Measurements from ENCODE around the gene RNASE7. TPM values are rescaled to one million over a fixed set of nuclear protein-coding genes. Genes with fewer than 3 reads are reported as not detected.

Gene RNASE7, protein sequence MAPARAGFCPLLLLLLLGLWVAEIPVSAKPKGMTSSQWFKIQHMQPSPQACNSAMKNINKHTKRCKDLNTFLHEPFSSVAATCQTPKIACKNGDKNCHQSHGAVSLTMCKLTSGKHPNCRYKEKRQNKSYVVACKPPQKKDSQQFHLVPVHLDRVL
- not detected in 2 replicates for total RNA-seq

DNA sequence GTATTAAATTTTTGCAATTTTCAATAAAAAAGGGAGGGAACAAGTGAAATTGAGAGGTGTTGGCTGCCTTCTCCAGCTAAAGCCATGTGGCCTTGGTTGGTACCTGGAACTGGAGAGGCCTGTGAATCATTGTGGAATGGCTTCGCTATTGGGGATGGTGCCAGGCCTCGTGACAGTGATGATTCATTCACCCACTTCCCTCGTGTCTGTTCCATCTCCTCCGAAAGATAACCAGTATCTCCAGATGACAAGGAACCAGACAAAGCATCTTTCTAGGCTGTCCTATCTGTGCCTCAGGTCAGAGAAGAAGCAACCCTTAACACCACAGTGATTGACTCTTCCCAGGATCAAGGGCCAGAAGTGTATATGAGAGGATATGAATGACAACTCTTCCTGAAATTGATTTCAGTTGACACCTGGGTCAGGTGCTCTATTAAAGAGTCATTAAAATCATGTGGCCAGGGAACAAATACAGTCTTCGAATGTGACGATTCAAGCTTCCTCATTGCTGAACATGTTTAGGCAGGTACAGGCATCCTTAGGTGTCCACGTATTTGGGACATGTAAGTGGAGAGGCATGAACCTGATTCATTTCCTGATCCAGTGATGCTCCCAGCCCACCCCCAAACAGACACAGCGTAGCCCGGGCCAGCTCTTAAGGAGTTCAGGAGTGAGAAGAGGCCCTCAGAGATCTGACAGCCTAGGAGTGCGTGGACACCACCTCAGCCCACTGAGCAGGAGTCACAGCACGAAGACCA lies at the start of gene RNASE7:
Gene RNASE7 (plus strand): TSS at position 687 of the 758 bp plus-strand sequence. CDS start 631 bp downstream, outside the sequence.

DNA sequence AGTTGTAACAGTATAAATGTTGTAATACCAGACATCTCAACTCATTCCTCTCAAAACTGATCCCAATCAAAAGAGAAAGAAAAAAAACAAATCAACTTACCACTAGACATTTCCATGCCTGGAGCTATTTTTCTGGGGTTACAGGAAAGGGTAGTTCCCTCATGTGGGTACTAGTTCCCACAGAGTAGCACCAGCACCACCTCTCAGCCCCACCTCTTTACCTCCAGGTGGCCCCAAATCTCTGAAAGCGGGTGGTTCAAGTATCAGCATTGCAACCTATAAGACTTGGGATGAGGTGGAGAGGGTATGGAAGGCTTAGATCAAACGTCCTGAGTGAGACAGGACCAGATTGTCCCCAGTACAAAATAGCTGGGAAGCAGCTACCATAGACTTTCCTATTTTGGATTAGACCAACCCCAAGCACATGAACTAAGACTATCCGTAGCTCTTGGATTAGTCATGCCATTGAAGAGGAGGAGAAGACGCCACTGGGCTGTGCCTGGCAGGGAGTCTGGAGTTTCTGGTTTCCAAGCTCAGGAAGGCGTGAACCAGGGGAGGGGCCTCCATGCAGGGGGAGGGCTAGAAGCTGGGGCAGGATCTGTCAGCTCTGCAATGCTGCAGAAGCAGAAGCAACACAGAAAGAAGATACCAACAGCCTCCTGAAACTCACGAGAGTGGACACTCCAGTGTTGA lies 43.3 kb upstream of the RNASE7 start, which contains the start of gene SLC39A2:
Gene SLC39A2 (plus strand): TSS at position 620 of the 693 bp plus-strand sequence. CDS start 154 bp downstream, outside the sequence.

DNA sequence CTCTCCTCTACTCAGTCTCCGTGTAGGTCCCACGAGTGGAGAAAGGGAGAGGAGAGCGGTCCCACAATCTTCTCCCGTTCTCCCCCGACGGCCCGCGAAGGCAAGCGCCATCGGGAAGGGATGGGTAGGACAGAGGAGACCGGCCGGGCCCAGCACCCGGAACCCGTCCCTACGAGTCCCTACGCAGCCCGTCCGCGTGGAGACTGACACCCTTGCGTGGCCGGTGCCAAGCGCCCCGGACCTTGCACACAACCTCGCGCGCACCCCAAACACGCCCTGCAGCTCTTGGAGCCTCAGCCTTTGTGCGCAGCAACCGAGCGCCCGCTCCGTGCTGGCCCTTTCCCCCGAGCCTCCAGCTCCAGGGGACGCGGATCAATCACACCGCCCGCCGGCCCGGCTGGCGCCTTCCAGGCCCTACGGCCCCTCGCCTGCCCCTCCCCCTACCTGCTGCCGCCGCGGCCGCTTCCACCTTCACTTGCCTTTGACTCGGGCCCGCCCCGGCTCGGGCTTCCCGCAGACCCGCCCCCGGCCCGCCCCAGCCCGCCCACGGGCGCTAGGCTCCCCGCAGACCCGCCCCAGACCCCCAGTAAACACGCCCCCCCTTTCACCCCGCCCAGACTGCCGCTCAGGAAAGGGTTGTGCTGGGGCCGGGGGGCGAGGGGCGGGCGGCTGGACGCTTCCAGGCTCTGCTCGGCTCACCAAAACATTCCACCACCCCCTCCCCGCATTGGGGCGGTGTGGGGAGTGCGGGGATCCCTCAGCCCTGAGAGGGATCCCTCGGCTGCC lies 17.4 kb upstream of the RNASE7 start, which contains the start of gene NDRG2:
Gene NDRG2 (minus strand): TSS at position 477 of the 786 bp plus-strand sequence. CDS start 1,746 bp downstream, outside the sequence.

DNA sequence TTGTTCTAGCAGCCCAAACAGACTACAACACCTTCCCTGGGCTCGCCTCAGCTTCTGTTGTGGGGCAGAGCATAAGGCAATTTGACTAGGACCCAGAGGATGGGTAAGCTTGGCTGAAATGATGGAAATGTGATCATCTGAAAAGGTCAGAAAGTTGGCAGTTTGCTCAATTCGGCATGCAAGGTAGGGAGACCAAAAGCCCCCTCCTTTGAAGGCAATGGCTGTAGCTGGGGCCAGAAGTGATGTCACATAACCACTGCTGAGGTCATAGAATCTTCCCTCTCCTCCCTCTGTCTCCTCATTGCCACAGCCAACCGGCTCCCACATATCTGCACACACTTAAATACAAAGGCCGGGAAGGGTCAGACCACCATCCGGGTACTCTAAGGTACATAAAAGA lies 12.2 kb upstream of the RNASE7 start, which contains the start of gene TPPP2:
Gene TPPP2 (plus strand): TSS at position 301 of the 400 bp plus-strand sequence. CDS start 365 bp downstream, outside the sequence.

DNA sequence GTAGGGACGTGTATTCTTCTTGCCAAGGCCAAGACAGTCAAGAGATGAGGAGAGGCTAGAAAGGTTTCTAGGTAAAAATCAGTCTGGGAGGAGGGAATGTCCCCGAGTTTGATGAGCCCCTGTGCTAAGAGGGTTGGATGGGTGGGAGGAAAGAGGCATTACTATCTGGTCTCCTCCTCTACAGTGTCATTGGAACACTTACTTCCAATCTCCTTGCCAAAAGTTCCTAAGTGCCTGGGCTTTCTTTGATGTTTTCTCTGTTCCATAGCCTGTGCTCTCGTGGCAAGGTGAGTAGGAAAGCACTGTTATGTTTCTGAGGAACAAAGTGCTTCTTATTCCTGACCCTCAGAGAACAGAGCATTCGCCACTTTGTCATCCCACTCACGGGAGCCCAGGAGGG lies 7.5 kb upstream of the RNASE7 start, which contains the start of gene RNASE13:
Gene RNASE13 (minus strand): TSS at position 101 of the 400 bp plus-strand sequence. CDS start 519 bp downstream, outside the sequence.

DNA sequence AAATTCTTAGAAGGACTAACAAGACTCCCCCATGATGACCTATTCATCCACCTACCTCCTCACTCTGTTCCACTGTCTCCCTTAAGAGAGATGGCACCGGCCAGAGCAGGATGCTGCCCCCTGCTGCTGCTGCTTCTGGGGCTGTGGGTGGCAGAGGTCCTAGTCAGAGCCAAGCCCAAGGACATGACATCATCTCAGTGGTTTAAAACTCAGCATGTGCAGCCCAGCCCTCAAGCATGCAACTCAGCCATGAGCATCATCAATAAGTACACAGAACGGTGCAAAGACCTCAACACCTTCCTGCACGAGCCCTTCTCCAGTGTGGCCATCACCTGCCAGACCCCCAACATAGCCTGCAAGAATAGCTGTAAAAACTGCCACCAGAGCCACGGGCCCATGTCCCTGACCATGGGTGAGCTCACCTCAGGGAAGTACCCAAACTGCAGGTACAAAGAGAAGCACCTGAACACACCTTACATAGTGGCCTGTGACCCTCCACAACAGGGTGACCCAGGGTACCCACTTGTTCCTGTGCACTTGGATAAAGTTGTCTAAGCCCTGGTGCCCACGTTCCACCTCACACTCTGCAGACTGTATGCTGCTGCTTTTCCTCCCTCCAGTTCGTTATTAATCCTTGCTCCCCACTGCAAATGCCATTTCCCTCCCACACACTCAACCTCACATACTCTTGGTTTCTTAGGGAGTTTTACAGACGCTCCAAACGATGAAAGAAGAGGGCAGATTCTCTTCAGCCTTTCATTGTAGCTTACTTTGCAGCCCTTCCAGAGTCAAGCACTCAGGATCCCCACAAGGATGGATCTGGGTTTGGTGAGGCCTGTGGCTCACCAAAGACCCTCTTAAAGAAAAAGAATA lies 15.9 kb downstream of the RNASE7 start, which contains the start of gene RNASE8:
Gene RNASE8 (plus strand): TSS at position 20 of the 873 bp plus-strand sequence. CDS start 71 bp downstream, at position 91.

DNA sequence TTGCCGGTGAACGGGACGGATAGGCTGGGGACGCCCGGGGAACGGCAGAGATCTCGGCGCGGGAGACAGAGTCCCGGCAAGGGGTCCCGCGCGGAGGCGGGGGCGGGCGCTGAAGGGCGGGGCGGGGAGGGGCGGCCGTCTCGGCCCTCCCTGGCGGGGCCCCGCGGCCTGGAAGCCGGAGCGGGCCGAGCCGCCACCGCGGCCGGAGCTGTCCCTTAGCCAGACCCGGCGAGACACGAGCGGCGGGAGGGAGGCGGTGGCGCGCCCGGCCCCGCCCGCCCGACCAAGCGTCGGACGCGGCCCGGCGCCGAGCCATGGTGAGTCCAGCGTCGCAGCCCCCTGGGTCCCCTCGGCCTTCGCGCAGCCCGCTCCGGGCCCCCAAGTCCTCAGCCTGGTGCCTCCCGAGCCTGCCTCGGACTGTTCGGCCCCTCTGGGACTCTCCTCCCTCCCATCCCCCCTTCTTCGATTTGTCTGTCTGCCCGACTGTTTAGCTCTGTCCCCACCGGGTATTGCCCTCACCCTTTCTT lies 28.0 kb downstream of the RNASE7 start, which contains the start of gene ARHGEF40:
Gene ARHGEF40 (plus strand): TSS at position 222 of the 527 bp plus-strand sequence. CDS start 93 bp downstream, at position 315.

Other genes with a start within 250 kb of the RNASE7 start
- 0.43 TPM in 1 of 2 replicates, not detected in the other for gene RNASE1, start 239.5 kb upstream of the RNASE7 start, total RNA-seq
- gene RNASE3, start 151.0 kb upstream of the RNASE7 start, total RNA-seq: not detected in 2 replicates
- gene RNASE2, start 86.9 kb upstream of the RNASE7 start, total RNA-seq: not detected in 2 replicates
- 33.3 and 62.6 TPM in 2 replicates for gene METTL17, start 52.4 kb upstream of the RNASE7 start, total RNA-seq
- 0.14 TPM in 1 of 2 replicates, not detected in the other for gene SLC39A2, start 43.1 kb upstream of the RNASE7 start, total RNA-seq
- gene NDRG2, start 17.3 kb upstream of the RNASE7 start, total RNA-seq: 1.7 and 4.2 TPM in 2 replicates
- gene TPPP2, start 12.1 kb upstream of the RNASE7 start, total RNA-seq: not detected in 2 replicates
- gene RNASE13, start 7.6 kb upstream of the RNASE7 start, total RNA-seq: not detected in 2 replicates
- not detected in 2 replicates for gene RNASE8, start 15.5 kb downstream of the RNASE7 start, total RNA-seq
- 17.5 and 57.3 TPM in 2 replicates for gene ARHGEF40, start 27.9 kb downstream of the RNASE7 start, total RNA-seq
- gene ZNF219, start 56.3 kb downstream of the RNASE7 start, total RNA-seq: 1.7 and 7.2 TPM in 2 replicates
- gene TMEM253, start 58.7 kb downstream of the RNASE7 start, total RNA-seq: not detected in 2 replicates
- not detected in 2 replicates for gene OR5AU1, start 113.7 kb downstream of the RNASE7 start, total RNA-seq
- gene HNRNPC, start 227.1 kb downstream of the RNASE7 start, total RNA-seq: 451 and 701 TPM in 2 replicates
- gene RPGRIP1, start 237.7 kb downstream of the RNASE7 start, total RNA-seq: 0.22 and 0.29 TPM in 2 replicates